ENCODE data around the gene TEX22.
"Not testable (repeated sequence)": the region's sequence is repeated elsewhere in the genome, so short reads cannot be mapped to it uniquely, and the experiment has no call there.

TEX22 gene

GRCh38 chr14:105356927-105357326, 41.4 kb upstream of the TEX22 start:
- H3K4me3 Mint-ChIP-seq = no peak overlapping the region
- H3K4me1 Mint-ChIP-seq = peaks cover 8% of the 10 kb centered on the region
- no peak for TF ChIP-seq CTCF (IDR thresholded peaks at IDR 0.05)
- DNase-seq = no peak
- H3K36me3 Mint-ChIP-seq (ENCODE audit: low read depth) = peaks cover 14% of the 10 kb centered on the region
- peaks cover 6% of the 10 kb centered on the region for H3K9me3 Mint-ChIP-seq
- no peak overlapping the region for H3K27ac Mint-ChIP-seq
- H3K27me3 Mint-ChIP-seq (ENCODE audit: low read depth, poor library complexity) = peaks cover 4% of the 10 kb centered on the region

- H3K4me1 Mint-ChIP-seq = peaks cover 5% of the 10 kb centered on the region
- no peak for DNase-seq
- peaks cover 15% of the 10 kb centered on the region for H3K36me3 Mint-ChIP-seq (ENCODE audit: low read depth)
- no peak overlapping the region for H3K4me3 Mint-ChIP-seq
- TF ChIP-seq CTCF (IDR thresholded peaks at IDR 0.05) = no peak
- H3K27me3 Mint-ChIP-seq (ENCODE audit: low read depth, poor library complexity) = peaks cover 4% of the 10 kb centered on the region
- peaks cover 6% of the 10 kb centered on the region for H3K9me3 Mint-ChIP-seq
- H3K27ac Mint-ChIP-seq = no peak overlapping the region
Observed at GRCh38 chr14:105357626-105358025, 40.7 kb upstream of the TEX22 start.

- DNase-seq = no peak
- Mint-ChIP-seq H3K27ac (no peak overlapping the region), H3K27me3 (ENCODE audit: low read depth, poor library complexity) (peaks cover 4% of the 10 kb centered on the region), H3K36me3 (ENCODE audit: low read depth) (peaks cover 21% of the 10 kb centered on the region), H3K9me3 (peaks cover 10% of the 10 kb centered on the region), H3K4me1 (peaks cover 7% of the 10 kb centered on the region), H3K4me3 (no peak overlapping the region)
- TF ChIP-seq CTCF (IDR thresholded peaks at IDR 0.05) = no peak
Observed at GRCh38 chr14:105358140-105358846, 40.0 kb upstream of the TEX22 start.

- Mint-ChIP-seq H3K36me3 (ENCODE audit: low read depth) (peaks cover 28% of the 10 kb centered on the region), H3K4me3 (no peak overlapping the region), H3K4me1 (peaks cover 14% of the 10 kb centered on the region), H3K27ac (no peak overlapping the region), H3K9me3 (peaks cover 13% of the 10 kb centered on the region), H3K27me3 (ENCODE audit: low read depth, poor library complexity) (peaks cover 7% of the 10 kb centered on the region)
- no peak for DNase-seq
- no peak for TF ChIP-seq CTCF (IDR thresholded peaks at IDR 0.05)
Observed at GRCh38 chr14:105358943-105359342, 39.4 kb upstream of the TEX22 start.

GRCh38 chr14:105361412-105361811, 36.9 kb upstream of the TEX22 start:
- H3K4me3 Mint-ChIP-seq; DNase-seq; H3K27ac Mint-ChIP-seq; H3K27me3 Mint-ChIP-seq (ENCODE audit: low read depth, poor library complexity): not testable (repeated sequence)
- Mint-ChIP-seq H3K9me3 (peaks cover 13% of the 10 kb centered on the region), H3K36me3 (ENCODE audit: low read depth) (peaks cover 29% of the 10 kb centered on the region), H3K4me1 (peaks cover 14% of the 10 kb centered on the region)

GRCh38 chr14:105363847-105364708, 34.3 kb upstream of the TEX22 start:
- Mint-ChIP-seq H3K36me3 (ENCODE audit: low read depth) (peaks cover 29% of the 10 kb centered on the region), H3K9me3 (peaks cover 13% of the 10 kb centered on the region), H3K27ac (peak overlapping the region; percentile 94), H3K27me3 (ENCODE audit: low read depth, poor library complexity) (peaks cover 7% of the 10 kb centered on the region), H3K4me1 (peaks cover 9% of the 10 kb centered on the region), H3K4me3 (no peak overlapping the region)
- DNase-seq = no peak
- TF ChIP-seq CTCF (IDR thresholded peaks at IDR 0.05) = no peak

Data from nephron progenitor cell (in vitro differentiated cells).